HG03469 (cell line): ENCODE results near the gene LATS2.

Experiments used
- ATAC-seq: cut with Tn5 transposase; IDR thresholded peaks from one replicate; pipeline ENCODE4 v1.9.1; 2021; ENCODE audit warnings: mild to moderate bottlenecking, moderate library complexity, moderate number of reproducible peaks; ENCODE audit not compliant: unreplicated experiment

Gene LATS2

DNA sequence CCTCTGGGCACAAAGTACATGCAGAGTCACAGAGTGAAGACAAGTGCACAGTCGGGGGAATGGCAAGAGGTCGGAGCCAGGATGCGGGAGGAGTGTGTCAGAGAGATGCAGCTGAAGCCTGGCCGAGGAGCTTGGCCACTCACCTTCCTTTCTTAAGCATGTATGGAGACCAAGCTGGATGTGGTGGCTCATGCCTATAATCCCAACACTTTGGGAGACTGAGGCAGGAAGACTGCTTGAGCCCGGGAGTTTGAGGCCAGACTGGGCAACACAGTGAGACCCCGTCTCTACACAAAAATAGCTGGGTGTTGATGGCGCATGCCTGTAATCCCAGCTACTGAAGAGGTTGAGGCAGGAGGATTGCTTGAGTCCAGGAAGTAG, 67.0 kb downstream of the LATS2 start:
- no peak for ATAC-seq

DNA sequence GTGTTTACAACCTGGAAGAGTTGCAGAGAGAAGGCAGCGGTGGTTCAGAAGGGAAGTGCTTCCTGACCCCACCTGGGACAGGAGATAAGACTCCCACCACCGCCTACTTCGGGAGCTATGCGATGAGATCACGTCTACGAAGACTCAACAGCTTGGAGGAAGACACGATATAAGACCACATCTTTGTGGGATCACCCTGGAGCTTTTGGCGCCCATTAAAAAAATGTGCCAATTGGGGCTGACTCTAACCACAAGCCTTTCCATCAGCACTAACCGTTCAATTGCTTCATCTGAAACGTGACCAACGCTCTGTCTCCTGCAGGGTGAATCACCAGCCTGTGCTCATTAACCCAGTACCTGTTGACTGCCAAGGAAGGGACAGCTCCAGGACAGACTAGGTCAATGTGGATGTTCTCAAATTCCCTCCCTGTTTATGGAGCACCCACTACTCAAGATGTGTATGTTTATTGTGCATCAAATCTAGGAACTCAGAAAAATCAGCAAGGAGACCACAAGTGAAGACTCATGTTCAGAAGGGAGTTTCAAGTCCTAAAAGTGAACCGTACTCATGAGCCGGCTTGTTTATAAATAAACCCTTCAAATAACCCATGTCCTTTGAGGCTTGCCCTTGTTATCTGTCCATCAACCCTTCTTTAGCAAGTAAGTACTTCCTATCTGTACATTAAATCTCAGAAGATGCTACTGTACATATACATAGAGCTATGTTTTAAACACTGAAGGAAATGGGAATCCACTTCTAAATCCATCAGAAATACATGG, 67.5 kb downstream of the LATS2 start:
- ATAC-seq, result no peak

DNA sequence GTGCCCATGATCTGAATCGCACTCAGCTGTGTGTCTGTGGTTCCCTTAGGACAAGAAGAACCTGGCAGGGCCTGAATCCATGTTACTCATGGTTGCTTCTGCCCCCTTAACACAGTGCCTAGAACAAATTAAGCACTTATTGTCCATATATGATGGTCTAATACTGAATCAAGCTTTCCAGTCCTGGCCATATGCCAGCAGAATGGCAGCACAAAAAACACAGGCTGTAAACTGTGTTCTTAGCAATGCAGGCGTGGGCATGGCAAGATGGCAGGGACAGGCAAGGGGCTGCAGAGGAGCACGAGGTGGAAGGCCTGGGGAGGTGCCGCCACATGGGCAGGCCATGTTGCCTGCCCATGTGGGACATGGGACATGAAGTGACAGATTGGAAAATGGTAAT, 68.2 kb downstream of the LATS2 start:
- no peak for ATAC-seq

DNA sequence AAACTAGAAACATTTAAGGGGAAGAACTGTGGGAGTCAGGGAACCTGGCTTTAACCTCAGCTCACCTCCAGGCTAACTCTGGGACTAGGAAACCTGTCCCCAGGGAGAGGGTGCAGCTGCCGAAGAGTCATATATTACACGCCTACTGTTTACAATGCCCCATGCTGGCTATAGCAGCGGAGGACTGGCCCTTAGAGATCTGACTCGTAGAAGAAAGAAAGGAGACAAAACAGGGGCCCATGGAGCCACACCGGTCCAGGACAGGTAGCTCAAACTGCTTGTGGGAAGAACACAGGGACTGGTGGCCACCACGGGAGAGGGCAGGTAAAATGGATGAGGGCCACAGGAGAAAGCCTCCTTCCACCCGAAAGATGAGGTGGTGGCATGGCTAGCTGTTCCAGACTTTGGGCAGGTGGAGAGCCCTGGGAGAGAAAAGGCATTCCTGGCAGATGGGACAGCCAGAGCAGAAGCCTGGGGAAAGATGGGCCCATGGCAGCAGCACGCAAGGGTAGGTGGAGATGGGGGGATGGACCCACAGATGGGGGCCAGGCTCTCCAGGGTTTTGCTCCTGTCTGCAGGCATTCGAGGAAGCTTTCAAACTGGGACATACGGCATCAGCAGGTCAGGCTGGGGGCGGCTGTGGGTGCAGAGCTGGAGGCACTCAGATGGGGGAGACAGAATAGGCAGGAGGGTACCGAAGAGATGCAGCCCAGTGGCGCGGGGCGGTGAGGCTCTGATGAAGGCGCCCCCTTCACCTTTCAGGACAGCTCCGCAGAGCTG, 69.5 kb downstream of the LATS2 start:
- no peak for ATAC-seq

DNA sequence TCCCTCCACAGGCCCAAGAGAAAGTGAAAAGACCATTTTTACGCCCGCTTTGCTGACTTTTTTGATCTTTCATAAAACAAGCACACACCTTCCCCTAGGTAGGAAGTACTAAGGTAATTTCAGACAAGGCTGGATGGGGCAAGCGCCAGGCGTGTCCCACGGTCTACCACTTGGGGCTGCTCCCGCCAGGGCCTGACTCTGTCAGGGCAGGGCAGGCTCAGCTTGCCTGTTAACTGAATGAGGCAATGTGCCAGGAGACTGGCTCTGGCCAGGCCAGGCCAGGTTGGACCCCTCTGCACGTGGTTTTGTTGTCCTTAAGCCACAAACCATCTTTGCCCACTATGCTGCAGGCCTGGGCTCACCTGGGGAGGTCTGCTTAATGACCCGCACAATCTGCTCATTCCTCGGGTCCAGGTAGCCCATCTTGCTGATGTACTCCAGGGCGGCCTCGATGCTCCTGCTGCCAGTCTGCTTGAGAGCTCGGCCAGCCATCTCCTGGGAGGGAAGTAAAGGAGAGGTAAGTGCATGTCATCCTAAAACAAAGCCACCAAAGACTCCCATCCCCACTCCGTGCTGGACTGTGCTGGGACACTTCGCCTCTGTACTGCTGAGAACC, 70.4 kb downstream of the LATS2 start:
- no peak for ATAC-seq

DNA sequence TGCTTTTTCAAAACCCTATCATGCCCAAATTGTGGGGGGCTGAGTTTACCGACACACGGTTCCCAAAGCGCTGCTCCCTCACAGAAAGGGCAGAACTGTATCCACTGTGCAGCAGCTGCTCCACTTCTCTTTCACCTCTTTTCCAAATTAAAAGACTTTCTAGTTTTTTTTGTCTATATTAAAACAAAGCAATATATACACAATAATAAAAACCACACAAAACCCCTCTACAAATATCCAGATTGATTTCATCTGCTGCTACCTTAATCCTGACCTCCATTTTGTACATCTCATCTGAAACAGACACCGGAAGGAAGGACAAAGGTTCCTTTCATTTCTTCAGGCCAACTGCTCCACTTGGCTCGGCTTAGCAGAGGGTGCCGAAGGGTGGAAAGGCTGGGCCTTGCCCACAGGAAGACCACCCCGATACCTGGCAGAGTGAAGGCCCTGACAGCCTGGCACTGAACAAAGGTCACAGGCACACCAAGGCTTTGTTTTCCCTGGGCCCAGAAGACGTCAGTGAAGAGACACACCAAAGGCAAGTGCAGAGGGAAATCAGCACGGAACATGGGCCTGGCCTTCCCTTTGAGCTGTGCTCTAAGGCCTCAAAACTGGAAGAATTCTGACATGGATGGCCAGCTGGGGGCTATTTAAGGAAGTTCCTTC, 71.6 kb downstream of the LATS2 start:
- ATAC-seq, result no peak

DNA sequence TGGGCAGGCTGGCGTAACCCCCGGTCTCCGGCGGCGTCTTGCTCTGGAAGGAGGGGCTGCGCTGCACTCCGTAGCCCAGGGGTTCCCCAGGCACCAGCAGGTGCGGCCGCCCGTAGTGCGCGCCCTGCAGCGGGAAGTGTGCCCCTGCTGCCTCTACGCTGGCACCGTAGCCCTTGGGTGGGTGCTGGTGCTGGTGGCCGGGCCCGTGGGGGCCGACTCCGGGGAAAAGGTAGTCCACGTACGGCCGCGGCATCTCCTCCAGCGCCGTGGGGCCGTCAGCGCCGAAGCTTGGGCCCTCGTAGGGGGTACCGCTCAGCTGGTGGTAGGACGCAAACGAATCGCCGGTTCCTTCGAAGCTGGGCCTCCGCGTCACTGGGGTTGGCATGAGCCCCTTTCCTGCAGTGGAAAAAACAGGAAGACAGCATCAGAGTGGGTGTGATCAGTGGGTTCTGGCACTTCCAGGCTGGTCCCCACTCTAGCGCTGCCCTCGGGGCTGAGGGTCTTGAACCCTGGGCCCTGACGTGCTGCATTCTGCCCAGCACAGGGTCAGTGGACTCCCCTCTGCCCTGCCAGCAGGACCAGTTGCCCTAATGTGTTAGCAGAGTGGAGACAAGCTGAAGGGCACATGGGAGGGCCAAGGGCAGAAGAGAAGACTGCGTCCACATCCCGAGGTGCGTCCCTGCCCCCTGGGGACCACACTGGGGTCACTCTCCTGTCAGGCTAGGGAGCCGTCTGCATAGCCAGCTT, 72.3 kb downstream of the LATS2 start:
- ATAC-seq, result no peak

DNA sequence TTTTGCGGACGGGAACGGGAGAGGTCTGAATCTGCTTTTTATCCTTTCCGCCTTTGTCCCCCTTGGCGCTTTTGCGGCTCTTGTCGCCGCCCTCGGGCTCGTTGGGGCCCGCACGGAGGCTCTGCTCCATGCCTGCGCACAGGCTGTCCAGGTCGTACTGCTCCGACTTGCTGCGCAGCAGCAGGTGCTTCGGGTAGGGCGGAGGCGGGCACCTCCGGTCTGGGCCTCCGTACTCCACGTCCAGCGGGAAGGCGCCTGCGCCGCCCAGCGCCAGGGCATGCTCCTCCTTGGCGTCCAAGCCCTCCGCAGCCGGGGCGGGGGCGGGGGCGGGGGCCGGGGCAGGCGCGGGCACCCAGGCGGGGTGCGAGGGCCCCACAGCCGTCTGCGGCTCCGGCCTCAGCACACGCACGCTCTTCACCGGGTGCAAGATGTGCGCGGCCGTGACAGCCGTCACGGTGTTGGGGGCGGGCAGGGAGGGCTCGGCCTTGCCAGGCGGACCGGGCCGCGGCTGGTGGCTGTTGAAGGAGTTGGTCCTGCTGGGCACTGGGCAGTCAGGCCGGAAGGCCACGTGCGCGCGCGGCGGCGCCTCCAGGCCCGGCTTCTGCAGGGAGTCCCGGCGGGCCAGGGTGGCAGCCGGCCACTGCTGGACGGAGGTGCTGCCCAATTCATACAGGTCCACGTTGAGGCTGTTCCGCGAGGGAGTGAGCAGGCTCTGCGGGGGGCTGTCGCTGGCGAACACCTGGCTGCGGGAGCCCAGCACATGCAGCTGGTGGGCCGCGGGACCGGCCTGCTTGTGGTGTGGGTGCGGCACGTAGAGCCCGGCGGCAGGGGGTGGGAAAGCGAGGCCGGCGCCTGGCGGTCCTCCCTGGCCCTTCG, 73.1 kb downstream of the LATS2 start:
- ATAC-seq, result no peak

DNA sequence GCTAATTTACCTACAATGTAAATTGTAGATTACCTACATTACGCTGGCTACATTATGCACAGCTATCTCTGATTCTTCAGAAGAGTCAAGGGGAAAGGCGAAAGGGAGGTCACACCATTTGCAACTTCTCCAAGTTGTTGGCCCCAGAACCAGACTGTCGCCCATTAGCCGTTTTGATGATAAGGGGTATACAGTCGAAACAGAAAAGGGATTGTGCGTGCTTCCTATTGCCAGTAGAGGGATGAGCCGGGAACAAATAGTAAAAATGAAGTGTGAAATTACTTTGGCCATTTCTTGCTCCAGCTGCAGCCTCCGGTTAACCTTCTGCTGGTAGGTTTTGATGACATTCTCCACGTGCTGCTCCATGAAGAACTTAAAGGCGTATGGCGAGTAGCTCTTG, 73.8 kb downstream of the LATS2 start:
- no peak for ATAC-seq

DNA sequence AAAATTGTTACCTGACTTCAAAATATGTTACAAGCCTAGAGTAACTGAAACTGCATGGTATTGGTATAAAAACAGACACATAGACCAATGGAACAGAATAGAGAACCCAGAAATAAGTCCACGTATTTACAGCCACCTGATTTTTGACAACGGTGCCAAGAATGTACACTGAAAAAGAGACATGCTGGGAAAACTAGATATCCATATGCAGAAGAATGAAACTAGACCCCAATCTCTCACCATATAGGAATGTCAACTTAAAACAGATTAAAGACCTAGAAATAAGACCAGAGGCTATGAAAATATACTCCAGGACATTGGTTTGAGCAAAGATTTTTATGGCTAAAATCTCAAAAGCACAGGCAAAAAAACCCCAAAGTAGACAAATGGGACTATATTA, 76.5 kb downstream of the LATS2 start:
- no peak for ATAC-seq

DNA sequence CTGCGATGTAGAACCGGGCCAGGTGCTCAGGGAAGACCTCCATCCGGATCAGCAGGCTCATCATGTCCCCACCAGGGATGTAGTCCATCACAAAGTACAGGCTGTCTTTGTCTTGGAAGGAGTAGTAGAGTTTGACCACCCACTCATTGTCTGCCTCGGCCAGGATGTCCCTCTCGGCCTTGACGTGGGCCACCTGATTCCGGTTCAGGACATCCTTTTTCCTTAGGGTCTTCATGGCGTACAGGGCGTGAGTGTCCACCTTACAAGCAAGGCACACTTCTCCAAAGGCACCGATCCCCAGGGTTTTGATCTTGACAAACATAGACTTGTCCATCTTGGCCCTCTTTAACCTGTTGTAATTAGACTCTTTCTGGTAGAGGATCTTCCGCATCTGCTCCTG, 78.0 kb downstream of the LATS2 start:
- no peak for ATAC-seq

DNA sequence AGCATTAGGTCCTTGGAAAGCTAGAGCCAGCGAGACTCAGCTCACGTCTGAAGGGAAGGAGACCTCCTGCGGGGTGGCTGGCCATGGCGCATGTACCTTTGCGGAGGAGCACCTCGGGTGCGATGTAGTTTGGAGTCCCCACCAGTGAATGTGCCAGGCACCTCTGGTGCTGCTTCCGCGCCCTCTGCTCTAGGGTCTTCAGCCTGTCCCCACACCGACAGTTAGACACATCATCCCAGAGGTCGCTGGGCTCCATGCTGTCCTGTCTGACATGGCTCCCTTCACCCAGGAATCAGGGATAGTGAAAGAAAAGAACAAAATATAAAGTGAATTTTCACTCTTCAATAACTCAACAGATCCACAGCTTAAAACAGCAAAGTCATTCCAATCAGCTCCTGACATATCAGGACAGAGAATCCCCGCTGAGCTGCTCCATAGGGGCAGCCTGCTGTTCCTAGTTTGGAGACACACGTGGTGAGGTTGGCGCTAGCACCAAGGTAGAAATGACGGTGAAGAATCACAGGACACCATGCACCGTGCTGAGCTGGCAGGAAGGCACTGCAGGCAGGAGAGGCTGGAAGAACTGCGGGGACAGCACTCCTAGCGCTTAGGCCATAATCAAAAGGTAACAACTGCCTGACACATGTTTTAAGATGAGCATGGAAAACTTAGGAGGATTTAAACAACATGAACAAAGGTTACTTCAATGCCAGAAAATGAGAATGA, 79.9 kb downstream of the LATS2 start:
- ATAC-seq, result no peak

DNA sequence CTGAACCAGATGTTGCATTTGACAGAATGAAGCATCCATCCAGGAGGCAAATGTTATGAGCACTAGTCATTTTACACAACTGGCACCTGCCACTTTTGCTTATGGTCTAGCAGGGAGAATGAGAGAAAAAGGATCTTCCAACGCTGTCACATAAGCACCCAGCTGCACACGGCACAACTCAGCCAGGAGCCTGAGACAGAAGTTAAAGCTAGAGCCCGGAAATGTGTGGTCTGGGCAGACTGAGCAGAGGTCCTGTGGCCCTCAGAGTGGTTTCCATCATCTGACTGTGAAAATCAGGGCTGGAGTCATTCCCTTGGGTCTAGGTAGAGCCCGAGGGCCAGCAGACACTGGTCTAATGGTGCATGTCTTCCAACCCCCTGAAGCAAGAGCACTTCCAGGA, 80.5 kb downstream of the LATS2 start:
- ATAC-seq, result no peak

DNA sequence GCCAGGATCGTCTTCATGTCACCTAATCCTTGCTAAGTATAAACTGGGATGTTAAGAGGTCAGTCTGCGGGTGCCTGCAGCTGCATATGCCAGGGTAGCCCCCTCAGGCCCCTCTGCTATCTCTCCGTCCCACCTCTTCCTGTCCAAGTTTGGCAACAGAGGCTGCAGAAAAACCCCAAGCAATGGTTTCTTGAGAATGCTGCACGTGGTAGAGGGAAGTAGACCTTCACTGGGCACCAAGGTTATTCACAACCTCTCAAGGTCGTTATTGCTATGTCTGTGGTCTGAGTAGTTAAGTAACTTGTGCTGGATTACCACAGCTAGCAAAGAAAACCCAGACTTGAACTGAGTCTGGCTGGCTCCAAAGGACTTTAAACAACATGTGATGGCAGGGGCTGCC, 81.0 kb downstream of the LATS2 start:
- no peak for ATAC-seq

DNA sequence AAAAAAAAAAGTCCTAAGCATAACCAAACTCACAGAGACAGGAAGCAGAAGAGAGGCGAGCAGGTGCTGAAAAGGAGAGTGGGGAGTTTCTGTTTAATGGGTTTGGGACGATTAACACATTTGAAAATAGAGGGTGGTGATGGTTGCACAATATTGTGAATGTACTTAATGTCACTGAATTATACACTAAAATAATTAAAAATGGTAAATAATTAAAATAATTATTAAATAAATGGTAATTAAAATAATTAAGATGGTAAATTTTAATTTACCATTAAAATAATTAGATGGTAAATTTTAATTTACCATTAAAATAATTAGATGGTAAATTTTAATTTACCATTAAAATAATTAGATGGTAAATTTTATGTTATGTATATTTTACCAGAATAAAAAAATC, 84.0 kb downstream of the LATS2 start:
- ATAC-seq, result no peak

DNA sequence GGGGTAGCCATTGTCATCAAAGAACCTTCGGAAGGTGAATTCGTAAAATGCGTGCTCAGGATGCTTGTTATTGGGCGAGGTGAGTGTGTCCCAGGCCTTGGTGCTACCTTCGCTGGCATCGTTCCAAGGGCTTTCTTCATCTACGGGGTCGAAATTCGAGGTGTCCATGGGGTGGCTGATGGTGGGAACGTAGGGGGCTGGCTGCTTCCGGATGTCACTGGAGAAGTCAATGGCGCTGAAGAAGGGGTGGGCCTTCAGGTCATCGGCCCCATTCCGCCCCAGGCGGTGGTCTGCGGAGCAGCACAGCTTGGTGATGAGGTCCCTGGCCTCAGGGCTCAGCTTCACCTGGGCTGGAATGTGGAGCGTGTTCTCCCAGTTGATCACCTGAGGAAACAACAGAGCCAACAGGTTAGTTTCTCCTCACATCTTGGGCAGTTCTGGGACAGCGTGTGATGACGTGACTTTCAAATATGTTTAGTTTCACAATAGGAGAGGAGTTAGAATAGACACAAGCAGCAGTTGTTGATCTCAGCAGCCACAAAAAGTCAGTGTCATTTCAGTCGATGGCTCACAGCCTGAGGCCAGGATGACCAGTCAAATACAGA, 86.3 kb downstream of the LATS2 start:
- no peak for ATAC-seq

DNA sequence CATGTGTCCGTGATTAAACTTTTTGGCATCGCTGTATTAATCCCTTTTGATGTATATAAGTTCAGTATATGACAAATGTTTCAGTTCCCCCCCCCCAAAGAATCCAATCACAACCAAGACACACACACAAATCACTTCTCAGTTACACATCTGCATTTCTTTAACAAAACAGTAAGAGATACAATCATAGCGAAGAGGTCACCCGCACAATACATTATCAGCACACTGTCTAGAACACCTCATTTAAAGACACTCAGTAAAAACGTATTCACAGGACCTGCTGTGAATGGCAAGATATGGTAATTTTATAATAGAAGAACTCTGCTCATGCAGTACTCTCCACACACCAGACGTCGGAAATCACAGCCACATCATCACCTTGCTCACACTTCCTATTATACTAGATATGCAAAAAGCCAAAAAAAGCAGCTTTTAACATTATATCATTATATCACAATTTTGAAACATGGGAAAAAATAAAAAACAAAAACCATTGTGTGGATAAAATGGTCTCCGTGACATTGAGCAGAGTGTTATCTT, 87.4 kb downstream of the LATS2 start:
- ATAC-seq, result no peak

DNA sequence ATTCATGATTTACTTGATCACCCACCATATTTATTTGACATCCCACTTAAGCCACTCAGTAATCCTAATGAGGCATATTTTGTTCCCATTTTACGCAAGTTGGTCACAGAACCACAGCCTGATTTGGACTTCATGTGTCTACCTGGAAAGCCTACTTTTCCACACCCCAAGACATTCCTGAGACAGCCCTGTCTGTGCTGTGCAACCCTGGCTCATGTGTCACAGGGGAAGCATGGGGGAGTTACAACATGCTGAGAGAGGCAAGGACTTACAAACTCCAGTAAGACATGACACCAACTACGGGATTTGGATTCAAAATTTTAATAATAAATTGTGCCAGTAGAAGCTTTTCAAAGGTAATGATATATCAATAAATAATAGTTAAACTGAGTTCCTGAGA, 88.7 kb downstream of the LATS2 start:
- no peak for ATAC-seq

DNA sequence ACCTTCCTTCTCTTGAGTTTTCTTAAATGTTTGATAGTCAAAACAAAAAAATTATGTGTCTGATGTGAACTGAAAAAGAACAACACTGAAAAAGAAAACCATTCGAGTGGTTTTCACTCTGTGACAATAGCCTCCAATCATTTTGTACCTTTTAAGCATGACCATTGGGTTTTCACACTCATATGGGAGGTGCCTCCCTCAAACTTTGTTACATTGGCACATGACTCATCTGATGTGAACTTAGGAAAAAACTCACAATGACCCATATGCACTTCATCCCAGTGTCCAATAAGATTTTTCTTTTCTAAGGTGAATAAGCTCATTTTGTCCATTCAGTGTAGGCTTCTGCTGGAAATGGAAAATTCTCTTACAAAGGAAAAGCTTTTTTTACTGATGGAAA, 92.2 kb downstream of the LATS2 start:
- no peak for ATAC-seq
